GM19240 (cell line): ENCODE measurements around the gene GALNT9.

Experiments used
- DNase-seq: peaks from one replicate; pipeline ENCODE4 v3.0.0; 2011; ENCODE audit warnings: low spot score; ENCODE audit not compliant: insufficient read length

GALNT9 gene

DNA sequence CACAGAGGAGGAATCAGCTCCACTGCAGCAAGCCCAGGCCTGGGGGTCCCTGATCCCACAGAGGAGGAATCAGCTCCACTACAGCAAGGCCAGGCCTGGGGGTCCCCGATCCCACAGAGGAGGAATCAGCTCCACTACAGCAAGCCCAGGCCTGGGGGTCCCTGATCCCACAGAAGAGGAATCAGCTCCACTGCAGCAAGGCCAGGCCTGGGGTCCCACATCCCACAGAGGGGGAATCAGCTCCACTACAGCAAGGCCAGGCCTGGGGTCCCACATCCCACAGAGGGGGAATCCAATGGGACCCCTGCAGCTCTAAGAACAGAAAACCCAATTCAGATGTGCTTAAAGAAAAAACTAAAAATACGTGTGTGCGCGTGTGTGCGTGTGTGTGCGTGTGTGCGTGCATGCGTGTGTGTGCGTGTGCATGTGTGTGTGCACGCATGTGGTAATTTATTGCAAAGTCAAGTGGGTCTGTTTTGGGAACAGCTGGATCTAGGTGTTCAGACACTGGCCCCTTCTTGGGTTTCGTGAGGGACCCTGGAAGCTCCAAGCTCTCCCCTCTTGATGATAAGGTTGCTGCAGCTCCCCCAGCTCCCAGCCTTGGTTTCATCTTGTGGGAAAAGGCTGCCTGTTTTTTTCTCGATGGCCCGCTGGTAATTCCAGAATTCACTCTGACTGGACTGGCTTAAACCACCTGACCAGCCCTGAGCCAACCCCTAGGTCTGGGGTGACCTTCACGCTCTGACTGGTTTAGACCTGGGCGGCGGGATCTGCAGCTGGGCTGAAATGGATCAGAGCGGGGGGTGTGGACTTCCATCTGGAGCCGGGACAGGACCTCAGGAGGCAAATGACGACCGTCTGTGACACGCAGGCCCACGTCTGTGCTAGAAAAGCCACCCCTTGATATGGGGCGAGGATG lies 47.1 kb downstream of the GALNT9 start:
- no peak for DNase-seq

GRCh38 chr12:132281038-132281437 lies 48.4 kb downstream of the GALNT9 start:
- DNase-seq, result no peak

DNA sequence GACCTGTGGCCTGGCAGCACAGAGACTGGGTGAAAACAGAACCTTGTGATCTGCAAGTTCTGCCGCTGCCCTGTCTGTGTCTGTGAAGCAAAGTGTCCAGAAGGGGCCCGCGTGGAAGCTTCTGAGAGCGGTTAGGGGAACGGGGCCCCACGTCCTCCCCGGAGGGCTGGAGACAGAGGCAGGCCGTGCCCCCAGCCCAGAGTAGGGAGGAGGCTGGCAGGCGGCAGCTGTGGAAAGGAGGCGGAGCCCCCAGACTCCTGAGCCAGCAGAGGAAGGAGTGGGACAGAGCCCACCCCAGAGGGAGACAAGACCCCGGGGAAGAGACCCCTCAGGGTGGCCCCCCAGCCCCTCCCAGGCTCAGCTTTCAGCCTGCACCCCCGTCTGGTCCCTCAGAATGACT lies 49.0 kb downstream of the GALNT9 start:
- DNase-seq, result no peak

- no peak for DNase-seq
Observed at GRCh38 chr12:132279930-132280329, 49.5 kb downstream of the GALNT9 start.

DNA sequence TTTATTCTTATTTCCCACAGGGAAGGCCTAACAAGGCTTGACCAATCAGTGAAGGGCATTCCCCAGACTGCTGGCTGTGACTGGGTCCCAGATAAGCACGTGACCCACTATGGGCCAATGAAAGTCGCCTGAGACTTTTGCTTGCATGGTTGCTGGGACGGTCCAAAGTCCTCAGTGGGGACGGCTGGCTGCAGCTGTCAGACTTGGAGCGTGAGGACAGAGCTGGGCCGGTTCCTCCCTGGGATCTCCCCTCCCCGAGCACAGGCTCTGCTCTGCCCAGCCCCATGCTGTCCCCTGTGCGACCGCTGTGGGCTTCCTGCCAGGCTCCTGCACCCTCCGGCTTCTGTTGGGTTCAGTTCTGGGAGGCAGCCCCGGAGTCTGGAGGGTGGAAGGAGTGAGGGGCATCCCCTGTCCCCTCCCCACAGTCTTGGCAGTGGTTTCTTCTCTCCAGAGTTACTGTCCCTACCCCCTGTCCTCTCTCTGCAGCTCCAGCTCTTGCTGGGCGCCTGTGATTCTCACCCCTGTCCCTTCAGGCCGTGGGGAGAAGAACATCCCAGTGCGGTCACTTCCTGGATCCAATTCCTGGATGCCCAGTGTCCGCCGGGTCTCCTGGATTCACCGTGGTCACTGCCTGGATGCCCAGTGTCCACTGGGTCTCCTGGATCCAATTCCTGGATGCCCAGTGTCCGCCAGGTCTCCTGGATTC lies 50.1 kb downstream of the GALNT9 start:
- no peak for DNase-seq

DNA sequence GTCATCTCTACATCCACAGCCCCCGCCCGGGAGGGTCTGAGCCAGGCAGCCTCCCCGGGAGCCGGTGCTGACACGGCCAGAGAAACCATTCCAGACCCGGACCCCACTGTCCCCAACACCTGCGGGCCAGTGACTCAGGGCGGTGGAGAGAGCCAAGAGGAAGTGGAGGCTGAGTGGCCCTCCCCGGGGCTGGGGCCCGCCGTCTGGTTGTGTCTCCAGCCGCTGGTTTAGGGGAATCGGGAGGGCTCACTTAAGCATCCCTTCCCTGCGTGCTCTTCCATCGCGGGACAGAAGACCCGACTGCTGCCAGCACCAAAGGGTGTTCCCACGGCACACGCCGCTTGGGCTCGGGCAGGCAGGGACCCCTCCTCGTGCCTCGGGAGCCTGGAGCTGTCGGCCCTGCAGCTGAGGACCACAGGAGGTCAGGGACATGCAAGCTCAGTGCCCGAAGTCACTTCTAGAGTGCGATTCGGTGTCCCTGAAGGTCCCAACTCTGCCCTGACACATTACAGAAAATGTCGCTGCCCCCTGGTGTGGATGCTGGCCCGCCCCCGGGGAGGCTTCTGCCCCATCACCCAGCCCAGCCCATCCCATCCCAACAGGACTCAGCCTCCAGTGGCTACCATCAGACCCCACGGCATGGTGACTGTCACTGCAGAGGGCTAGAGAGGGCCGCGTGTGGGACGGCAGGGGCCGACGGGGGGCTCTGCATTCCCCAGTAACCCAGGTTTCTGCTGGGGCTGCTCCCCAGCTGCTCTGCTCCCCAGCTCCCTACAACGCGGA lies 50.8 kb downstream of the GALNT9 start:
- no peak for DNase-seq

GRCh38 chr12:132277949-132278348 lies 51.4 kb downstream of the GALNT9 start:
- no peak for DNase-seq

- DNase-seq, result no peak
Observed at GRCh38 chr12:132277374-132277941, 51.9 kb downstream of the GALNT9 start.

GRCh38 chr12:132276827-132277373 lies 52.5 kb downstream of the GALNT9 start:
- DNase-seq, result no peak

DNA sequence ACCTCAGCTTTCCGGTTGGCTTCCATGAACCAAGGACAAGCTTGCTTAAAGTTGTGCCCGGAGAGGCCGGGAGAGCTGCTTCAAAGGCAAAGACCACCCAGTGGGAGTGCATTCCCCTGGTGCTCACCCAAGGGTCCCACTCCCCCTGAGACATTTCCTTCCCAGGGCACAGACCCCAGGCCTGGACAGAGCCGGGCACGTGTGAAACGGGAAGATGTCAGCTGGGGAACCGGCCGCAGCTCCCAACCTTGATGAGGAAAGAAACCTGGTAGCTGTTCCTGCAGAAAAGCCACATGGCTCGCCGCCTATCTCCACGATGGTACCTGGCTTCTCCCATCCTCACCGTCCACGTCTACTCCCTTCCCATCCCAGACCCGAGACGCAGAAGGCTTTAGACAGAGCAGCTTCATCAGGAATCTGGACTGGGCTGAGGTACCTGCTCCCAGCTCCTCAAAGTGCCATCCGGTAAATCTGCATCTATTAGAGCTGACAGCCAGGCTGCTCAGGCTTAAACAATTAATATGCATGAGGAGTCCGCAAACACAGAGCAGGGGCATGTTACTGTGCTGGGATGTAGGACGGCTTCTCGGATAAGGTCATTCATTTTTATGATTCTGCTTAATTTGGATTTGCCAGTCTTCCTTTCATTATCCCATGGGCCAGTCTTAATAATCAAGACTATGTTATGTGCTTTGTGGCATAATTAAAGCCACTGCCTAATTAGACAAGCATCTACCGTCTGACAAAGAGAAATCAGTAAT lies 53.1 kb downstream of the GALNT9 start:
- no peak for DNase-seq

GRCh38 chr12:132275631-132276030 lies 53.8 kb downstream of the GALNT9 start:
- DNase-seq, result no peak

- DNase-seq, result no peak
Observed at GRCh38 chr12:132275110-132275531, 54.3 kb downstream of the GALNT9 start.

GRCh38 chr12:132273992-132274334 lies 55.4 kb downstream of the GALNT9 start:
- DNase-seq, result no peak

- no peak for DNase-seq
Observed at GRCh38 chr12:132272711-132273110, 56.7 kb downstream of the GALNT9 start.

- DNase-seq, result no peak
Observed at GRCh38 chr12:132271755-132272092, 57.7 kb downstream of the GALNT9 start.

- no peak for DNase-seq
Observed at GRCh38 chr12:132270969-132271754, 58.2 kb downstream of the GALNT9 start.

DNA sequence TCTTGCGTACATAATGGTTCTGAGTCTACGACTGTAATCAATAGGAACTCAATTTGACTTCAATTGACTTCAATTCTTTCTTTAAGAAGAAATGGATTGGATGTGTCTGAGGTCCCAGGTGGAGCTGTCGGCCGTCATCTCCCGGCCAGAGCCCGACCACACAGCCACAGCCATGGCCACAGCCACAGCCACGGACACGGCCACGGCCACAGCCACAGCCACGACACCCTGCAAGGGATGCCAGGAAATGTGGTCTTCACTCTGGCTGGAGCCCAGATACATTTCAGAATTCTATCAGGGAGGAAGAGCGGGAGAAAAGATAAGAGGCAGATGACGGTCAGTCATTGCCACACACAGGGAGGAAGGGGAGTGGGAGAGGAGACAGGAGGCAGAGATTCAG lies 58.9 kb downstream of the GALNT9 start:
- no peak for DNase-seq

- DNase-seq, result no peak
Observed at GRCh38 chr12:132269271-132269968, 60.0 kb downstream of the GALNT9 start.

DNA sequence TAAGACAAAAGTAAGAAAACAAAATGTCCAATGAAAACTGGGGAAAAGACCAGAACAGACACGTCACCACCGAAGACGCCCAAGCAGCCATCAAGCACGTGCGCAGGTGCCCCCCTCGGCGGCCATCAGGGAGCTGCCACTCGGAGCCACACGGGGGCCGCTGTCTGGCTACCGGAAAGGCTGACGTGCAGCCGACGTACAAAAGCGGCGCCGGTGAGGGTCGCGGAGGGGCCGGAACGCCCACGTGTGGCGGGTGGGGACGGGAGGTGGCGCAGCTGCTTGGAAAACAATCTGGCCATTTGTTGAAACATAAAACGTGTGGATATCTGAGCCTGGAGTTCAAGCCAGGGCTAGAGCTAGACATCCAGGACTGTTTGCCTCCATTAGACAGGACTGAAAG lies 60.7 kb downstream of the GALNT9 start:
- DNase-seq, result no peak
